ENCODE data around the gene LHFPL6.

GRCh38 chr13:39326469-39327171 lies 276.4 kb downstream of the LHFPL6 start:
- TF ChIP-seq CTCF (IDR thresholded peaks at IDR 0.05) (no peak), POLR2AphosphoS5 (IDR thresholded peaks at IDR 0.05) (no peak), POLR2A (IDR thresholded peaks at IDR 0.05) (no peak)
